Neural progenitor cell (in vitro differentiated cells): Measurements from ENCODE around the gene TUBA4B. TPM values are rescaled to one million over a fixed set of nuclear protein-coding genes. Genes with fewer than 3 reads are reported as not detected.

Experiments
- DNase-seq: peaks from one replicate; pipeline ENCODE4 v3.0.0-alpha.2; 2016; ENCODE audit warnings: low spot score
- H2AFZ ChIP-seq: fragments of 200-600 bp; sonication (generic); replicated peaks from 2 replicates; pipeline ENCODE4 v1.6.1; 2016; ENCODE audit warnings: antibody characterized with exemption
- H3F3A ChIP-seq: fragments of 200-600 bp; sonication (generic); 2 replicates; pipeline ENCODE4 v1.6.1; 2016; ENCODE audit warnings: antibody characterized with exemption, low read depth
- H3K27ac ChIP-seq: fragments of 200-600 bp; sonication (generic); 2 replicates; pipeline ENCODE4 v1.5.1; 2016; ENCODE audit warnings: mild to moderate bottlenecking
- H3K27me3 ChIP-seq: fragments of 200-600 bp; sonication (generic); 2 replicates; pipeline ENCODE4 v1.6.1; 2016; ENCODE audit warnings: mild to moderate bottlenecking, moderate library complexity
- H3K36me3 ChIP-seq: fragments of 200-600 bp; sonication (generic); 2 replicates; pipeline ENCODE4 v1.5.1; 2016
- H3K4me1 ChIP-seq: fragments of 200-600 bp; sonication (generic); 2 replicates; pipeline ENCODE4 v1.6.1; 2016; ENCODE audit warnings: mixed run types
- H3K4me2 ChIP-seq: fragments of 200-600 bp; sonication (generic); 2 replicates; pipeline ENCODE4 v1.6.1; 2016
- H3K4me3 ChIP-seq: fragments of 200-600 bp; sonication (generic); 2 replicates; pipeline ENCODE4 v1.5.1; 2016
- H3K79me2 ChIP-seq: fragments of 200-600 bp; sonication (generic); 2 replicates; pipeline ENCODE4 v1.6.1; 2016; ENCODE audit warnings: low read depth
- H3K9ac ChIP-seq: fragments of 200-600 bp; sonication (generic); 2 replicates; pipeline ENCODE4 v1.6.1; 2016
- H3K9me3 ChIP-seq: fragments of 200-600 bp; sonication (generic); 2 replicates; pipeline ENCODE4 v1.5.1; 2016; ENCODE audit warnings: low read depth
- H4K20me1 ChIP-seq: fragments of 200-600 bp; sonication (generic); 2 replicates; pipeline ENCODE4 v1.6.1; 2016; ENCODE audit warnings: low read depth
- H3K27ac Mint-ChIP-seq: 3 replicates; pipeline ENCODE4 v1.8.0; 2021; ENCODE audit warnings: mixed read lengths
- H3K27me3 Mint-ChIP-seq: 2 replicates; pipeline ENCODE4 v1.8.0; 2022; ENCODE audit warnings: low read depth, mild to moderate bottlenecking, inconsistent platforms, moderate library complexity, mixed read lengths; ENCODE audit not compliant: insufficient read depth
- H3K36me3 Mint-ChIP-seq: 3 replicates; pipeline ENCODE4 v1.8.0; 2021; ENCODE audit warnings: mixed read lengths
- H3K4me1 Mint-ChIP-seq: 3 replicates; pipeline ENCODE4 v1.8.0; 2021; ENCODE audit warnings: mixed read lengths
- H3K4me3 Mint-ChIP-seq: 3 replicates; pipeline ENCODE4 v1.8.0; 2021; ENCODE audit warnings: mild to moderate bottlenecking, moderate library complexity, mixed read lengths
- H3K9me3 Mint-ChIP-seq: 3 replicates; pipeline ENCODE4 v1.8.0; 2020; ENCODE audit warnings: mixed read lengths
- CTCF ChIP-seq: fragments of 200-600 bp; sonication (generic); IDR thresholded peaks from 2 replicates; pipeline ENCODE4 v1.5.1; 2017; ENCODE audit warnings: antibody characterized with exemption, mild to moderate bottlenecking
- EZH2 ChIP-seq: fragments of 200-600 bp; sonication (generic); IDR thresholded peaks from 2 replicates; pipeline ENCODE4 v1.6.1; 2017; ENCODE audit warnings: antibody characterized with exemption, mild to moderate bottlenecking, moderate library complexity
- EZH2phosphoT487 ChIP-seq: fragments of 200-600 bp; sonication (generic); IDR thresholded peaks from 2 replicates; pipeline ENCODE4 v1.6.1; 2017; ENCODE audit warnings: antibody characterized with exemption
- total RNA-seq: library from RNA; depleted of rRNA; stranded (reverse); fragments of >200 nt; gene quantifications from 2 replicates; pipeline ENCODE4 v1.2.3, GENCODE V29; 2015; ENCODE audit warnings: low replicate concordance

TUBA4B gene
- total RNA-seq, 1 donor from 2014 or later, result not detected

GRCh38 chr2:219205981-219206327, 47.1 kb upstream of the TUBA4B start:
- Mint-ChIP-seq H3K27ac (peak overlapping the region; percentile 94), H3K4me3 (peak overlapping the region; percentile 95), H3K36me3 (peaks cover 2% of the 10 kb centered on the region), H3K9me3 (peaks cover 6% of the 10 kb centered on the region), H3K27me3 (peaks cover 2% of the 10 kb centered on the region), H3K4me1 (peaks cover 20% of the 10 kb centered on the region)
- peak overlapping the region; percentile 76 for H3K4me2 ChIP-seq
- no peak overlapping the region for H3K9ac ChIP-seq
- H3K27me3 ChIP-seq, result no peaks in the 10 kb centered on the region
- H4K20me1 ChIP-seq, result no peaks in the 10 kb centered on the region
- H3K4me3 ChIP-seq, result peak overlapping the region; percentile 66
- peaks cover 7% of the 10 kb centered on the region for H3K4me1 ChIP-seq
- H2AFZ ChIP-seq, result peak overlapping the region; percentile 88
- no peaks in the 10 kb centered on the region for H3K36me3 ChIP-seq
- H3F3A ChIP-seq, result peaks cover 26% of the 10 kb centered on the region
- H3K9me3 ChIP-seq, result no peaks in the 10 kb centered on the region
- H3K79me2 ChIP-seq, result no peaks in the 10 kb centered on the region
- no peak for TF ChIP-seq EZH2
- no peak for TF ChIP-seq EZH2phosphoT487
- TF ChIP-seq CTCF, result no peak
- DNase-seq, result no peak
- no peak overlapping the region for H3K27ac ChIP-seq

- peak within 1 kb of the TSS; percentile 94 for H3K27ac Mint-ChIP-seq
- Histone ChIP-seq H3K79me2 (no peaks in the 10 kb centered on the region), H3K4me1 (peaks cover 7% of the 10 kb centered on the region), H3K36me3 (no peaks in the 10 kb centered on the region), H3K27ac (no peak within 1 kb of the TSS), H3K4me3 (peak within 1 kb of the TSS; percentile 66), H3K9ac (no peak within 1 kb of the TSS), H2AFZ (peak within 1 kb of the TSS; percentile 88), H3K27me3 (no peaks in the 10 kb centered on the region), H3K4me2 (peak within 1 kb of the TSS; percentile 76), H3F3A (peaks cover 26% of the 10 kb centered on the region), H3K9me3 (no peaks in the 10 kb centered on the region), H4K20me1 (no peaks in the 10 kb centered on the region)
- H3K27me3 Mint-ChIP-seq, result peaks cover 2% of the 10 kb centered on the region
- peaks cover 2% of the 10 kb centered on the region for H3K36me3 Mint-ChIP-seq
- DNase-seq, result peak; percentile 99
- peaks cover 19% of the 10 kb centered on the region for H3K4me1 Mint-ChIP-seq
- TF ChIP-seq CTCF, result no peak
- TF ChIP-seq EZH2, result no peak
- no peak for TF ChIP-seq EZH2phosphoT487
- peaks cover 4% of the 10 kb centered on the region for H3K9me3 Mint-ChIP-seq
- peak within 1 kb of the TSS; percentile 95 for H3K4me3 Mint-ChIP-seq
Measured at GRCh38 chr2:219206328-219207133, 46.5 kb upstream of the TUBA4B start, which contains the start of gene ZFAND2B. TSS of gene ZFAND2B (plus strand) at chr2:219206782. CDS start at chr2:219206988, 206 bp downstream.

- TF ChIP-seq EZH2phosphoT487, result no peak
- TF ChIP-seq EZH2, result no peak
- no peak for TF ChIP-seq CTCF
- H3K79me2 ChIP-seq, result no peaks in the 10 kb centered on the region
- H3K27ac ChIP-seq, result no peak overlapping the region
- H3K9ac ChIP-seq, result no peak overlapping the region
- H3K4me1 ChIP-seq, result peaks cover 7% of the 10 kb centered on the region
- Mint-ChIP-seq H3K9me3 (peaks cover 4% of the 10 kb centered on the region), H3K4me3 (peak overlapping the region; percentile 95), H3K27me3 (peaks cover 5% of the 10 kb centered on the region), H3K4me1 (peaks cover 19% of the 10 kb centered on the region), H3K27ac (no peak overlapping the region), H3K36me3 (peaks cover 4% of the 10 kb centered on the region)
- no peaks in the 10 kb centered on the region for H3K27me3 ChIP-seq
- H4K20me1 ChIP-seq, result no peaks in the 10 kb centered on the region
- H3K36me3 ChIP-seq, result no peaks in the 10 kb centered on the region
- peaks cover 26% of the 10 kb centered on the region for H3F3A ChIP-seq
- no peak for DNase-seq
- H3K4me3 ChIP-seq, result peak overlapping the region; percentile 66
- peak overlapping the region; percentile 20 for H2AFZ ChIP-seq
- H3K9me3 ChIP-seq, result no peaks in the 10 kb centered on the region
- H3K4me2 ChIP-seq, result peak overlapping the region; percentile 76
Measured at GRCh38 chr2:219207134-219207883, 45.7 kb upstream of the TUBA4B start.
